ENCODE measurements around the gene PI4KB. TPM values are rescaled to one million over a fixed set of nuclear protein-coding genes. Genes with fewer than 3 reads are reported as not detected.

Gene PI4KB
- total RNA-seq, 1 experiment from 2014 or later, result 44.3 TPM

DNA sequence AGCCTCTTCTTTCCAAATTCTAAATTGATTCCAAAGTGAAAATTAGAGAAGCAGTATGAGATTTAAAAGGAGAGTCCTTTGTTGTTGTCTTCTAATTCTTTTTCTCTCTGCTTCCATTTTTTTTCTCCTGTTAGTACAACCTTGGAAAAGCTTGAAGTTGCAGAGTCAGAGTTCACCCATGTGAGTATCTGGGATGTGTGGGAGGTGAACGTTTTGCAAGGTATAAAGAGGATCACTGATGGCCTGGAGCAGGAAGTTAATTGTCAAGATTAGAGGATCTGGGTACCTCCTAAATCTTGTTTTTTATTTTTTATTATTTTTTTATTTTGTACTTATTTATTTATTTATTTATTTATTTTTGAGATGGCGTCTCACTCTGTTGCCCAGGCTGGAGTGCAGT lies 80.4 kb downstream of the PI4KB start:
- H3K4me2 ChIP-seq, result no peak overlapping the region
- H3K9me3 ChIP-seq (ENCODE audit: insufficient read depth, low read depth), result no peaks in the 10 kb centered on the region
- no peak overlapping the region for H2AFZ ChIP-seq
- TF ChIP-seq, protein P1, sequence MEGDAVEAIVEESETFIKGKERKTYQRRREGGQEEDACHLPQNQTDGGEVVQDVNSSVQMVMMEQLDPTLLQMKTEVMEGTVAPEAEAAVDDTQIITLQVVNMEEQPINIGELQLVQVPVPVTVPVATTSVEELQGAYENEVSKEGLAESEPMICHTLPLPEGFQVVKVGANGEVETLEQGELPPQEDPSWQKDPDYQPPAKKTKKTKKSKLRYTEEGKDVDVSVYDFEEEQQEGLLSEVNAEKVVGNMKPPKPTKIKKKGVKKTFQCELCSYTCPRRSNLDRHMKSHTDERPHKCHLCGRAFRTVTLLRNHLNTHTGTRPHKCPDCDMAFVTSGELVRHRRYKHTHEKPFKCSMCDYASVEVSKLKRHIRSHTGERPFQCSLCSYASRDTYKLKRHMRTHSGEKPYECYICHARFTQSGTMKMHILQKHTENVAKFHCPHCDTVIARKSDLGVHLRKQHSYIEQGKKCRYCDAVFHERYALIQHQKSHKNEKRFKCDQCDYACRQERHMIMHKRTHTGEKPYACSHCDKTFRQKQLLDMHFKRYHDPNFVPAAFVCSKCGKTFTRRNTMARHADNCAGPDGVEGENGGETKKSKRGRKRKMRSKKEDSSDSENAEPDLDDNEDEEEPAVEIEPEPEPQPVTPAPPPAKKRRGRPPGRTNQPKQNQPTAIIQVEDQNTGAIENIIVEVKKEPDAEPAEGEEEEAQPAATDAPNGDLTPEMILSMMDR (conservative IDR thresholded peaks at IDR 0.05), result no peak
- TF ChIP-seq EZH2 (IDR thresholded peaks at IDR 0.05; ENCODE audit: low read depth), result no peak
- H3K4me1 ChIP-seq (replicated peaks; ENCODE audit: insufficient read depth), result no peaks in the 10 kb centered on the region
- no peaks in the 10 kb centered on the region for H4K20me1 ChIP-seq (ENCODE audit: insufficient read depth)
- H3K79me2 ChIP-seq (ENCODE audit: low read depth), result no peaks in the 10 kb centered on the region
- H3K27me3 ChIP-seq (ENCODE audit: insufficient read depth, low read depth), result no peaks in the 10 kb centered on the region
- no peak for DNase-seq
- POLR2A ChIA-PET (ENCODE audit: unreplicated experiment), result interaction anchor here (0.5 kb wide), 1 partner anchor 184 kb away, joined by 3 read pairs; no protein-coding TSS in a partner anchor
- BruUV-seq (replicated peaks), result no TSS peak
- CTCF ChIA-PET, result no interaction called here
- peaks cover 46% of the 10 kb centered on the region for H3F3A ChIP-seq (ENCODE audit: insufficient read depth, low read depth)
- no peak overlapping the region for H3K4me3 ChIP-seq
- H3K27ac ChIP-seq, result no peak overlapping the region
- intact Hi-C loops (cut with micrococcal nuclease; ENCODE audit: unreplicated experiment), result no loop called here
- H3K36me3 ChIP-seq (ENCODE audit: low read depth), result peaks cover 52% of the 10 kb centered on the region
- no peaks in the 10 kb centered on the region for H3K9me2 ChIP-seq (ENCODE audit: insufficient read depth)

DNA sequence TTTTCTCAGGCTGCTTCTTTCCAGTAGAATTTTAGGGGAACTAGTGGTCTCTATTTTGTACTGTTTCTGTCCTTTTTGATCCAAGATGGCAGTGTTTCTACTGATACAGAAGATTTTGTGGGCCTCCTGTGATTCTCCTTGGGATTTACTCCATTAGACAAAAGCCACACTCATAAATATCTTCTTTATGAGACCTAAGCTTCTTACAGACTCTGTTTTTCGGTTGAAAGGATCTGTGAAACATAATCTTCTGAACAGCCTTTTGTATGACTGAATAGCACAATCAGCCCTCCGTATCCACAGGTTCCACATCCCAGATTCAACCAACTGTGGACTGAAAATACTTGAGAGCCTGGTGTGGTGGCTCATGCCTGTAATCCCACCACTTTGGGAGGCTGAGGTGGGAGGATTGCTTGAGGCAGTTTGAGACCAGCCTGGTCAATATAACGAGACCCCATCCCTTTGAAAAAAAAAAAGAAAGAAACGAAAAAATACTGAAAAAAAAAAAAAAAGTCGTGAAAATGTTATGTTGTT lies 83.5 kb downstream of the PI4KB start:
- no peaks in the 10 kb centered on the region for H3K79me2 ChIP-seq (ENCODE audit: low read depth)
- no peaks in the 10 kb centered on the region for H3K9me3 ChIP-seq (ENCODE audit: insufficient read depth, low read depth)
- intact Hi-C loops (cut with micrococcal nuclease; ENCODE audit: unreplicated experiment), result no loop called here
- no peaks in the 10 kb centered on the region for H3K9me2 ChIP-seq (ENCODE audit: insufficient read depth)
- DNase-seq, result no peak
- ChIA-PET CTCF (no interaction called here), POLR2A (ENCODE audit: unreplicated experiment) (interaction anchor here (0.6 kb wide), 1 partner anchor 20 kb away, joined by 3 read pairs; no protein-coding TSS in a partner anchor)
- TF ChIP-seq, protein P1 (conservative IDR thresholded peaks at IDR 0.05), result no peak
- no peak for TF ChIP-seq EZH2 (IDR thresholded peaks at IDR 0.05; ENCODE audit: low read depth)
- H3K4me3 ChIP-seq, result no peak overlapping the region
- H3K27ac ChIP-seq, result no peak overlapping the region
- peaks cover 69% of the 10 kb centered on the region for H3K36me3 ChIP-seq (ENCODE audit: low read depth)
- H3K4me2 ChIP-seq, result no peak overlapping the region
- no peak overlapping the region for H2AFZ ChIP-seq
- peaks cover 33% of the 10 kb centered on the region; the same call in 1 of the 2 replicates for H3F3A ChIP-seq (ENCODE audit: insufficient read depth, low read depth)
- no peaks in the 10 kb centered on the region for H3K4me1 ChIP-seq (replicated peaks; ENCODE audit: insufficient read depth)
- no peaks in the 10 kb centered on the region for H3K27me3 ChIP-seq (ENCODE audit: insufficient read depth, low read depth)
- H4K20me1 ChIP-seq (ENCODE audit: insufficient read depth), result no peaks in the 10 kb centered on the region
- BruUV-seq (replicated peaks), result no TSS peak

DNA sequence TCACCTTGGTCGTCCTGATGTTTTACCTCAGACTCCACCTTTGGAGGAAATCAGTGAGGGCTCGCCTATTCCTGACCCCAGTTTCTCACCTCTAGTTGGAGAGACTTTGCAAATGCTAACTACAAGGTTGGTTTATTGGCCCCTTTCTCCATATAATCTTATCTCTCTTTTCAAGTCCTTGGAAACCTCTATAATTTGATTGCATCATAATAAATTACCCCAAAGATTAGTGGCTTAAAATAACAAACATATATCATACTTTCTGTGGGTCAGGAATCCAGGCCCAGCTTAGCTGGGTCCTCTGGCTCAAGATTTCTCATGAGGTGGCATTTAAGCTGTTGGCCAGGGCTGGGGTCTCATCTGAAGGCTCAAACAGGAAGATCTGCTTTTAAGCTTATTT lies 84.8 kb downstream of the PI4KB start:
- CTCF ChIA-PET, result no interaction called here
- Histone ChIP-seq H3K4me2 (no peak overlapping the region), H3K27ac (no peak overlapping the region), H3K36me3 (ENCODE audit: low read depth) (peaks cover 74% of the 10 kb centered on the region), H3K9me3 (ENCODE audit: insufficient read depth, low read depth) (no peaks in the 10 kb centered on the region), H2AFZ (no peak overlapping the region), H3K4me3 (no peak overlapping the region), H3F3A (ENCODE audit: insufficient read depth, low read depth) (peaks cover 25% of the 10 kb centered on the region; the same call in 1 of the 2 replicates), H3K9me2 (ENCODE audit: insufficient read depth) (no peaks in the 10 kb centered on the region), H4K20me1 (ENCODE audit: insufficient read depth) (no peaks in the 10 kb centered on the region), H3K27me3 (ENCODE audit: insufficient read depth, low read depth) (no peaks in the 10 kb centered on the region), H3K79me2 (ENCODE audit: low read depth) (no peaks in the 10 kb centered on the region), H3K4me1 (replicated peaks; ENCODE audit: insufficient read depth) (no peaks in the 10 kb centered on the region)
- no peak for DNase-seq
- intact Hi-C loops (cut with micrococcal nuclease; ENCODE audit: unreplicated experiment), result no loop called here
- POLR2A ChIA-PET (ENCODE audit: unreplicated experiment), result no interaction called here
- no TSS peak for BruUV-seq (replicated peaks)
- no peak for TF ChIP-seq EZH2 (IDR thresholded peaks at IDR 0.05; ENCODE audit: low read depth)
- TF ChIP-seq, protein P1 (conservative IDR thresholded peaks at IDR 0.05), result no peak

Other genes with a start within 250 kb of the PI4KB start
- 5.6 and 6.1 TPM in 2 replicates for gene SEMA6C, start 180.8 kb downstream of the PI4KB start, total RNA-seq (2021)
- not detected in 2 replicates for gene TNFAIP8L2, start 170.8 kb downstream of the PI4KB start, total RNA-seq (2021)
- 7.6 and 12.8 TPM in 2 replicates for gene LYSMD1, start 161.5 kb downstream of the PI4KB start, total RNA-seq (2021)
- 42.5 and 47.7 TPM in 2 replicates for gene SCNM1, start 161.3 kb downstream of the PI4KB start, total RNA-seq (2021)
- gene TMOD4, start 151.4 kb downstream of the PI4KB start, total RNA-seq (2021), result 1.2 TPM in 1 of 2 replicates, not detected in the other
- 63.9 and 72.5 TPM in 2 replicates for gene VPS72, start 137.2 kb downstream of the PI4KB start, total RNA-seq (2021)
- 69.7 and 76.4 TPM in 2 replicates for gene PIP5K1A, start 128.9 kb downstream of the PI4KB start, total RNA-seq (2021)
- 230 and 255 TPM in 2 replicates for gene PSMD4, start 72.7 kb downstream of the PI4KB start, total RNA-seq (2021)
- 26.6 and 28.7 TPM in 2 replicates for gene ZNF687, start 45.1 kb downstream of the PI4KB start, total RNA-seq (2021)
- gene RFX5, start 19.8 kb upstream of the PI4KB start, total RNA-seq (2021), result 73.6 and 75.7 TPM in 2 replicates
- gene SELENBP1, start 45.3 kb upstream of the PI4KB start, total RNA-seq (2021), result 11.3 and 18.4 TPM in 2 replicates
- gene PSMB4, start 72.2 kb upstream of the PI4KB start, total RNA-seq (2021), result 334 and 345 TPM in 2 replicates
- gene POGZ, start 132.1 kb upstream of the PI4KB start, total RNA-seq (2021), result 63.3 and 71.0 TPM in 2 replicates
- gene CGN, start 184.0 kb upstream of the PI4KB start, total RNA-seq (2021), result 30.3 and 31.1 TPM in 2 replicates
- gene TUFT1, start 212.9 kb upstream of the PI4KB start, total RNA-seq (2021), result 35.3 and 40.2 TPM in 2 replicates

All from PC-9 (cell line).